Measurements from ENCODE around the gene HKDC1.

- TF ChIP-seq POLR2A (IDR thresholded peaks at IDR 0.05) = no peak
- TF ChIP-seq, protein P1, sequence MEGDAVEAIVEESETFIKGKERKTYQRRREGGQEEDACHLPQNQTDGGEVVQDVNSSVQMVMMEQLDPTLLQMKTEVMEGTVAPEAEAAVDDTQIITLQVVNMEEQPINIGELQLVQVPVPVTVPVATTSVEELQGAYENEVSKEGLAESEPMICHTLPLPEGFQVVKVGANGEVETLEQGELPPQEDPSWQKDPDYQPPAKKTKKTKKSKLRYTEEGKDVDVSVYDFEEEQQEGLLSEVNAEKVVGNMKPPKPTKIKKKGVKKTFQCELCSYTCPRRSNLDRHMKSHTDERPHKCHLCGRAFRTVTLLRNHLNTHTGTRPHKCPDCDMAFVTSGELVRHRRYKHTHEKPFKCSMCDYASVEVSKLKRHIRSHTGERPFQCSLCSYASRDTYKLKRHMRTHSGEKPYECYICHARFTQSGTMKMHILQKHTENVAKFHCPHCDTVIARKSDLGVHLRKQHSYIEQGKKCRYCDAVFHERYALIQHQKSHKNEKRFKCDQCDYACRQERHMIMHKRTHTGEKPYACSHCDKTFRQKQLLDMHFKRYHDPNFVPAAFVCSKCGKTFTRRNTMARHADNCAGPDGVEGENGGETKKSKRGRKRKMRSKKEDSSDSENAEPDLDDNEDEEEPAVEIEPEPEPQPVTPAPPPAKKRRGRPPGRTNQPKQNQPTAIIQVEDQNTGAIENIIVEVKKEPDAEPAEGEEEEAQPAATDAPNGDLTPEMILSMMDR (IDR thresholded peaks at IDR 0.05 in 8 of 11, conservative IDR thresholded peaks at IDR 0.05 in 3 of 11) = no peak
Observed at GRCh38 chr10:69248117-69248730, 28.1 kb downstream of the HKDC1 start.
